A549 (cell line): ENCODE results near the gene PIP5K1B. TPM values are rescaled to one million over a fixed set of nuclear protein-coding genes. Genes with fewer than 3 reads are reported as not detected.

Source experiments
- ATAC-seq, 2 experiments: fragments of 200-7000 bp in 1 of 2; fragments of >200 bp in 1 of 2; cut with Nextera tagmentation in 1 of 2; cut with Tn5 transposase in 1 of 2; 3 replicates each; pipeline versions ENCODE4 v1.8.0 to v1.9.1; 2018 to 2020; ENCODE audit warnings: mild to moderate bottlenecking in 1 of 2, moderate library complexity in 1 of 2
- CTCF ChIA-PET: fragments of 300-600 bp; sonication (Branson Sonifier 250); formaldehyde crosslinking; extraction: SDS; loops from one replicate; lab custom pipeline; 2021; ENCODE audit warnings: antibody characterized with exemption, inconsistent platforms; lab: Yijun Ruan, JAX
- POLR2A ChIA-PET: fragments of 350-600 bp; formaldehyde crosslinking; extraction: SDS; loops from one replicate; lab custom pipeline; 2021; ENCODE audit warnings: antibody characterized with exemption, inconsistent platforms; lab: Yijun Ruan, JAX
- DNase-seq, 2 experiments: peaks; one replicate each; pipeline versions ENCODE4 v3.0.0 to v3.0.0-alpha.2; 2011 to 2016; ENCODE audit warnings: low read depth in 1 of 2, low spot score in 1 of 2
- FAIRE-seq: peaks from 2 replicates; lab custom pipeline; 2011; peaks lifted over from hg19 to GRCh38; lab: Jason Lieb, UNC
- H3K27ac ChIP-seq, 2 experiments: fragments of >200 bp; sonication (Bioruptor Twin); formaldehyde crosslinking; 3 replicates each; pipeline ENCODE4 v1.5.1; 2016 to 2017
- H3K4me1 ChIP-seq: fragments of >200 bp; sonication (Bioruptor Twin); formaldehyde crosslinking; 3 replicates; pipeline ENCODE4 v1.6.1; 2016
- H3K4me2 ChIP-seq: fragments of >200 bp; sonication (Bioruptor Twin); formaldehyde crosslinking; 3 replicates; pipeline ENCODE4 v1.6.1; 2016
- H3K4me3 ChIP-seq: fragments of >200 bp; sonication (Bioruptor Twin); formaldehyde crosslinking; 3 replicates; pipeline ENCODE4 v1.5.1; 2016
- H3K9me3 ChIP-seq: fragments of >200 bp; sonication (Bioruptor Twin); formaldehyde crosslinking; 3 replicates; pipeline ENCODE4 v1.6.1; 2016
- CBX8 ChIP-seq: fragments of 200-600 bp; sonication (generic); IDR thresholded peaks from 2 replicates; pipeline ENCODE4 v1.6.1; 2016
- CHD4 ChIP-seq: fragments of 200-600 bp; sonication (generic); IDR thresholded peaks from 2 replicates; pipeline ENCODE4 v1.6.1; 2016; ENCODE audit warnings: antibody characterized with exemption, mild to moderate bottlenecking, borderline replicate concordance
- FOSL2 ChIP-seq, 2 experiments: fragments of 450-650 bp in 1 of 2; fragments of >200 bp in 1 of 2; sonication (Bioruptor Twin) in 1 of 2; formaldehyde crosslinking; IDR thresholded peaks; 2 replicates each; pipeline versions ENCODE4 v1.5.0 to v1.6.1; 2016 to 2020; ENCODE audit warnings: mild to moderate bottlenecking in 1 of 2, moderate library complexity in 1 of 2
- HDAC2 ChIP-seq: fragments of 200-600 bp; sonication (generic); IDR thresholded peaks from 2 replicates; pipeline ENCODE4 v1.6.1; 2016
- HOXB13 ChIP-seq: fragments of 250-450 bp; sonication (Bioruptor Pico); IDR thresholded peaks from 2 replicates; pipeline ENCODE4 v1.5.0; 2020; ENCODE audit warnings: low read depth, mild to moderate bottlenecking, moderate library complexity
- HOXB5 ChIP-seq: fragments of 250-450 bp; sonication (Bioruptor Pico); IDR thresholded peaks from 2 replicates; pipeline ENCODE4 v1.5.0; 2020; ENCODE audit warnings: mild to moderate bottlenecking, moderate library complexity
- POLR2AphosphoS2 ChIP-seq: conservative IDR thresholded peaks from 2 replicates; pipeline ENCODE4 v1.6.1; 2012; ENCODE audit warnings: low read length, improper control_type of control experiment, inconsistent platforms
- RNF2 ChIP-seq: fragments of 200-600 bp; sonication (generic); IDR thresholded peaks from 2 replicates; pipeline ENCODE4 v1.6.1; 2016; ENCODE audit warnings: low read depth, mild to moderate bottlenecking, antibody characterized with exemption, moderate library complexity, borderline replicate concordance
- TP53 ChIP-seq: fragments of 250-450 bp; sonication (Bioruptor Pico); IDR thresholded peaks from 2 replicates; pipeline ENCODE4 v1.5.0; 2021; ENCODE audit warnings: mild to moderate bottlenecking, moderate library complexity
- WGBS: methylation state at CpG from one replicate; pipeline ENCODE4 v1.1.6; 2017; ENCODE audit errors: missing lambda C conversion rate; 5-methylcytosine and 5-hydroxymethylcytosine counted together
- polyA plus RNA-seq, 4 experiments: library from polyadenylated mRNA; depleted of rRNA in 3 of 4; stranded (reverse); fragments of >200 nt; fragmentation: RNase III in 1 of 4; extraction: RNeasy Plus Mini Kit Qiagen cat#74134 plus additional on column Dnase treatment in 1 of 4; gene quantifications; 2 replicates in 3 of 4; 3 replicates in 1 of 4; pipeline ENCODE4 v1.2.3, GENCODE V29; 2011 to 2017
- TF ChIP-seq, protein P1 (sequence below): fragments of 200-600 bp; sonication (generic); IDR thresholded peaks from 2 replicates; pipeline ENCODE4 v1.6.1; 2016; ENCODE audit warnings: antibody characterized with exemption, mild to moderate bottlenecking, moderate library complexity
- TF ChIP-seq, protein P2 (sequence below): fragments of 150-350 bp; IDR thresholded peaks from 2 replicates; pipeline ENCODE4 v1.6.1; 2014; ENCODE audit warnings: low read depth, mild to moderate bottlenecking, low read length
- TF ChIP-seq, protein P3 (sequence below): IDR thresholded peaks from 2 replicates; pipeline ENCODE4 v1.6.1; 2012
- TF ChIP-seq, protein P4 (sequence below): fragments of 250-450 bp; sonication (Bioruptor Pico); IDR thresholded peaks from 2 replicates; pipeline ENCODE4 v1.5.0; 2020; ENCODE audit warnings: low read depth, mild to moderate bottlenecking, moderate library complexity
- TF ChIP-seq, protein P5 (sequence below): fragments of >200 bp; sonication (Bioruptor Twin); formaldehyde crosslinking; IDR thresholded peaks from 3 replicates; pipeline ENCODE4 v1.6.1; 2016

PIP5K1B gene
- polyA plus RNA-seq, 2 of the 4 experiments (the other 2 are of a cell fraction), result not detected

DNA sequence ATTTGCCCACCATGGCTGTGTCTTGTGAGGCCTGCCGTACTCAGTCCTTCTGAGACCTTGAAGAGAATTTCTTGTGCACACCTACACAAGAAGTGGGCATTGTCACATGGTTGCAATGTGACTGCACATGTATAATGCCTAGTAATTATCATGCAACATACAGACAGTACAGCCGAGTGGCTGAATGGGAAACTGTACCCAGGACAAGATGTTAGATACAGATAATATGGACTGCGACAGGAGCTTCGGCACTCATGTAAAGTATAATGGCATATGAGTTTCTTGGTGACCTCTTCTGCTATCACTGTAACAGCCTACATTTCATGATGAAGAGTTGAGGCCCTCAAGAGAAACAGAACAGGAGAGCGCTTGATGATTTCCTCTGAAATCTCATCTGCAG, 313.7 kb downstream of the PIP5K1B start (continued):
- TF ChIP-seq, protein P1, sequence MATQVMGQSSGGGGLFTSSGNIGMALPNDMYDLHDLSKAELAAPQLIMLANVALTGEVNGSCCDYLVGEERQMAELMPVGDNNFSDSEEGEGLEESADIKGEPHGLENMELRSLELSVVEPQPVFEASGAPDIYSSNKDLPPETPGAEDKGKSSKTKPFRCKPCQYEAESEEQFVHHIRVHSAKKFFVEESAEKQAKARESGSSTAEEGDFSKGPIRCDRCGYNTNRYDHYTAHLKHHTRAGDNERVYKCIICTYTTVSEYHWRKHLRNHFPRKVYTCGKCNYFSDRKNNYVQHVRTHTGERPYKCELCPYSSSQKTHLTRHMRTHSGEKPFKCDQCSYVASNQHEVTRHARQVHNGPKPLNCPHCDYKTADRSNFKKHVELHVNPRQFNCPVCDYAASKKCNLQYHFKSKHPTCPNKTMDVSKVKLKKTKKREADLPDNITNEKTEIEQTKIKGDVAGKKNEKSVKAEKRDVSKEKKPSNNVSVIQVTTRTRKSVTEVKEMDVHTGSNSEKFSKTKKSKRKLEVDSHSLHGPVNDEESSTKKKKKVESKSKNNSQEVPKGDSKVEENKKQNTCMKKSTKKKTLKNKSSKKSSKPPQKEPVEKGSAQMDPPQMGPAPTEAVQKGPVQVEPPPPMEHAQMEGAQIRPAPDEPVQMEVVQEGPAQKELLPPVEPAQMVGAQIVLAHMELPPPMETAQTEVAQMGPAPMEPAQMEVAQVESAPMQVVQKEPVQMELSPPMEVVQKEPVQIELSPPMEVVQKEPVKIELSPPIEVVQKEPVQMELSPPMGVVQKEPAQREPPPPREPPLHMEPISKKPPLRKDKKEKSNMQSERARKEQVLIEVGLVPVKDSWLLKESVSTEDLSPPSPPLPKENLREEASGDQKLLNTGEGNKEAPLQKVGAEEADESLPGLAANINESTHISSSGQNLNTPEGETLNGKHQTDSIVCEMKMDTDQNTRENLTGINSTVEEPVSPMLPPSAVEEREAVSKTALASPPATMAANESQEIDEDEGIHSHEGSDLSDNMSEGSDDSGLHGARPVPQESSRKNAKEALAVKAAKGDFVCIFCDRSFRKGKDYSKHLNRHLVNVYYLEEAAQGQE, result no peak
- TF ChIP-seq, protein P2, sequence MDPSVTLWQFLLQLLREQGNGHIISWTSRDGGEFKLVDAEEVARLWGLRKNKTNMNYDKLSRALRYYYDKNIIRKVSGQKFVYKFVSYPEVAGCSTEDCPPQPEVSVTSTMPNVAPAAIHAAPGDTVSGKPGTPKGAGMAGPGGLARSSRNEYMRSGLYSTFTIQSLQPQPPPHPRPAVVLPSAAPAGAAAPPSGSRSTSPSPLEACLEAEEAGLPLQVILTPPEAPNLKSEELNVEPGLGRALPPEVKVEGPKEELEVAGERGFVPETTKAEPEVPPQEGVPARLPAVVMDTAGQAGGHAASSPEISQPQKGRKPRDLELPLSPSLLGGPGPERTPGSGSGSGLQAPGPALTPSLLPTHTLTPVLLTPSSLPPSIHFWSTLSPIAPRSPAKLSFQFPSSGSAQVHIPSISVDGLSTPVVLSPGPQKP, result no peak

DNA sequence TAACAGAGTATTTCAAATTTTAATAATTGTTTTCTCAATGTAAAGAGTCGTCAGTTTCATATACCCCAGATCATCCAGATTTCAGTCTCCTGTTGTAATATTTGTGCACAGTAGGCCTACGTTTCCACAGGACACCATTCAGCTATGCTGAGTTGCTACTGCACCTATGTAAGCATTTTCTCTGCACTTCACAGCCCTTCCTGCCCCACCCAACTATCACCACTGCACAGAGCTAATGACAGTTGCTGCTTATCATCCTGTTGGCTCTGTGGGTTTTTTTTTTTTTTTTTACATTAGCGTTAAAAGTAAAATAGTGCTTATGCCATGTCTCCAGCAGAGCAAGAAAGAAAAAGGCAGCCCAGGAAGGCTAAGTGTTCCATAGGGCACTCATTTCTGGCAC, 314.8 kb downstream of the PIP5K1B start:
- TF ChIP-seq HOXB13 (CRISPR knock-in tag) (no peak), RNF2 (no peak), POLR2AphosphoS2 (no peak), FOSL2 (IDR thresholded peaks at IDR 0.05) (no peak), FOSL2 (CRISPR knock-in tag; IDR thresholded peaks at IDR 0.05) (no peak), CBX8 (no peak), HDAC2 (no peak), HOXB5 (CRISPR knock-in tag) (no peak), TP53 (CRISPR knock-in tag) (no peak), CHD4 (no peak)
- TF ChIP-seq, protein P3, sequence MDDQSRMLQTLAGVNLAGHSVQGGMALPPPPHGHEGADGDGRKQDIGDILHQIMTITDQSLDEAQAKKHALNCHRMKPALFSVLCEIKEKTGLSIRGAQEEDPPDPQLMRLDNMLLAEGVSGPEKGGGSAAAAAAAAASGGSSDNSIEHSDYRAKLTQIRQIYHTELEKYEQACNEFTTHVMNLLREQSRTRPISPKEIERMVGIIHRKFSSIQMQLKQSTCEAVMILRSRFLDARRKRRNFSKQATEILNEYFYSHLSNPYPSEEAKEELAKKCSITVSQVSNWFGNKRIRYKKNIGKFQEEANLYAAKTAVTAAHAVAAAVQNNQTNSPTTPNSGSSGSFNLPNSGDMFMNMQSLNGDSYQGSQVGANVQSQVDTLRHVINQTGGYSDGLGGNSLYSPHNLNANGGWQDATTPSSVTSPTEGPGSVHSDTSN, result no peak
- TF ChIP-seq, protein P4, sequence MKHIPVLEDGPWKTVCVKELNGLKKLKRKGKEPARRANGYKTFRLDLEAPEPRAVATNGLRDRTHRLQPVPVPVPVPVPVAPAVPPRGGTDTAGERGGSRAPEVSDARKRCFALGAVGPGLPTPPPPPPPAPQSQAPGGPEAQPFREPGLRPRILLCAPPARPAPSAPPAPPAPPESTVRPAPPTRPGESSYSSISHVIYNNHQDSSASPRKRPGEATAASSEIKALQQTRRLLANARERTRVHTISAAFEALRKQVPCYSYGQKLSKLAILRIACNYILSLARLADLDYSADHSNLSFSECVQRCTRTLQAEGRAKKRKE (CRISPR knock-in tag), result no peak
- TF ChIP-seq, protein P5, sequence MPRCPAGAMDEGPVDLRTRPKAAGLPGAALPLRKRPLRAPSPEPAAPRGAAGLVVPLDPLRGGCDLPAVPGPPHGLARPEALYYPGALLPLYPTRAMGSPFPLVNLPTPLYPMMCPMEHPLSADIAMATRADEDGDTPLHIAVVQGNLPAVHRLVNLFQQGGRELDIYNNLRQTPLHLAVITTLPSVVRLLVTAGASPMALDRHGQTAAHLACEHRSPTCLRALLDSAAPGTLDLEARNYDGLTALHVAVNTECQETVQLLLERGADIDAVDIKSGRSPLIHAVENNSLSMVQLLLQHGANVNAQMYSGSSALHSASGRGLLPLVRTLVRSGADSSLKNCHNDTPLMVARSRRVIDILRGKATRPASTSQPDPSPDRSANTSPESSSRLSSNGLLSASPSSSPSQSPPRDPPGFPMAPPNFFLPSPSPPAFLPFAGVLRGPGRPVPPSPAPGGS, result no peak
- ATAC-seq, result no peak
- DNase-seq, result no peak
- whole genome bisulfite sequencing, result 4% methylated on average over 3 of the region's 3 CpGs
- FAIRE-seq, result no peak
- no peaks in the 10 kb centered on the region for H3K9me3 ChIP-seq
- CTCF ChIA-PET, result interaction anchor here (0.9 to 1.4 kb wide), 5 partner anchors 8 to 436 kb away, joined by 3 to 5 read pairs (median 4); partner anchors contain the start of gene FXN
- H3K4me1 ChIP-seq, result no peaks in the 10 kb centered on the region
- POLR2A ChIA-PET, result no interaction called here
- no peak overlapping the region for H3K27ac ChIP-seq
- no peak overlapping the region for H3K4me2 ChIP-seq
- H3K4me3 ChIP-seq, result no peak overlapping the region
